Motor neuron (in vitro differentiated cells): ENCODE measurements around the gene TMEM63C. TPM values are rescaled to one million over a fixed set of nuclear protein-coding genes. Genes with fewer than 3 reads are reported as not detected.
A peak's percentile ranks its signal among the peaks of the same experiment; 100 is the strongest.

Experiments used
- ATAC-seq, 8 experiments: fragments of 200-7000 bp; cut with Tn5 transposase; replicated peaks in 6 of 8; 2 replicates each; pipeline ENCODE4 v1.8.0; 2021; ENCODE audit warnings: mild to moderate bottlenecking in 8 of 8, moderate library complexity in 8 of 8
- H3K27ac ChIP-seq, 2 donors: fragments of 250-450 bp; sonication (Bioruptor Pico); 2 replicates each; pipeline ENCODE4 v1.9.0; 2021; ENCODE audit warnings: antibody characterized with exemption in 2 of 2, mild to moderate bottlenecking in 2 of 2, moderate library complexity in 1 of 2
- H3K4me1 ChIP-seq, 2 donors: fragments of 250-450 bp; sonication (Bioruptor Pico); replicated peaks in 1 of 2; 2 replicates each; pipeline ENCODE4 v1.6.1; 2021; ENCODE audit warnings: antibody characterized with exemption in 2 of 2, mild to moderate bottlenecking in 2 of 2, moderate library complexity in 1 of 2
- H3K4me3 ChIP-seq, 5 donors: fragments of 250-450 bp; sonication (Bioruptor Pico); 2 replicates each; pipeline ENCODE4 v1.9.0; 2021; ENCODE audit warnings: antibody characterized with exemption in 5 of 5, mild to moderate bottlenecking in 5 of 5, moderate library complexity in 4 of 5
- WGBS, 10 experiments: fragments of 450-650 bp; shearing (Covaris generic); methylation state at CpG; one replicate each; pipeline ENCODE4 v1.0.0; 2022; 5-methylcytosine and 5-hydroxymethylcytosine counted together
- in situ Hi-C, 9 experiments: fragments of 400-800 bp; cut with MboI; loops; one replicate each; pipeline ENCODE4 v1.15.0; 2021; ENCODE audit warnings: low sequenced_read_pairs in 9 of 9, low pct_unique_long_range_greater_than_20kb in 2 of 9; ENCODE audit not compliant: unreplicated experiment in 9 of 9
- total RNA-seq, 8 experiments: library from RNA; unstranded; fragments of 300-600 nt; gene quantifications; 2 replicates each; pipeline versions ENCODE4 v1.2.3 to v1.2.4, GENCODE V29; 2022

TMEM63C gene
- total RNA-seq, 8 experiments from 2014 or later = 0.10 to 18.8 (median 6.9) TPM

GRCh38 chr14:77239412-77239811, 57.8 kb downstream of the TMEM63C start:
- Histone ChIP-seq H3K4me1 (no peaks in the 10 kb centered on the region), H3K27ac (no peak overlapping the region), H3K4me3 (no peak overlapping the region)
- no peak for ATAC-seq
- in situ Hi-C loops = no loop called here
- whole genome bisulfite sequencing, 10 experiments = no CpG with 5 or more reads among the region's 16 CpGs

- Histone ChIP-seq H3K27ac (no peak overlapping the region), H3K4me3 (no peak overlapping the region), H3K4me1 (no peaks in the 10 kb centered on the region)
- no peak for ATAC-seq
- in situ Hi-C loops = no loop called here
- WGBS, 10 experiments = 29 to 100% (median 85%) methylated on average over 1 to 10 of the region's 15 CpGs; no CpG with 5 or more reads in 5 of the 10 experiments
Measured at GRCh38 chr14:77240336-77240915, 58.8 kb downstream of the TMEM63C start.

- Histone ChIP-seq H3K4me3 (no peak overlapping the region), H3K27ac (no peak overlapping the region), H3K4me1 (no peaks in the 10 kb centered on the region)
- in situ Hi-C loops = no loop called here
- ATAC-seq = no peak
- 20 to 64% (median 57%) methylated on average over 1 to 2 of the region's 2 CpGs; no CpG with 5 or more reads in 7 of the 10 experiments for WGBS, 10 experiments
Measured at GRCh38 chr14:77241955-77242354, 60.4 kb downstream of the TMEM63C start.

- WGBS, 10 experiments = 0 to 87% (median 60%) methylated on average over 1 to 10 of the region's 12 CpGs; no CpG with 5 or more reads in 3 of the 10 experiments
- H3K4me1 ChIP-seq = no peaks in the 10 kb centered on the region
- no peak for ATAC-seq
- no peak overlapping the region for H3K4me3 ChIP-seq
- H3K27ac ChIP-seq = no peak overlapping the region
- in situ Hi-C loops = no loop called here
Measured at GRCh38 chr14:77242752-77243151, 61.2 kb downstream of the TMEM63C start.

GRCh38 chr14:77243853-77244252, 62.3 kb downstream of the TMEM63C start:
- no peak overlapping the region for H3K4me3 ChIP-seq
- no peak overlapping the region for H3K27ac ChIP-seq
- no peaks in the 10 kb centered on the region for H3K4me1 ChIP-seq
- ATAC-seq = no peak
- 0 to 100% (median 35%) methylated on average over 1 to 2 of the region's 4 CpGs; no CpG with 5 or more reads in 6 of the 10 experiments for WGBS, 10 experiments
- in situ Hi-C loops = no loop called here

GRCh38 chr14:77245820-77246219, 64.2 kb downstream of the TMEM63C start:
- in situ Hi-C loops = no loop called here

GRCh38 chr14:77246784-77247183, 65.2 kb downstream of the TMEM63C start:
- no peak for ATAC-seq
- H3K4me1 ChIP-seq = no peaks in the 10 kb centered on the region
- no peak overlapping the region for H3K27ac ChIP-seq
- no peak overlapping the region for H3K4me3 ChIP-seq
- in situ Hi-C loops = no loop called here
- 60 to 100% (median 100%) methylated on average over 1 of the region's 1 CpG; no CpG with 5 or more reads in 3 of the 10 experiments for WGBS, 10 experiments

More at GRCh38 chr14:77245820-77246219, 64.2 kb downstream of the TMEM63C start:
- no peak for ATAC-seq
- no peak overlapping the region for H3K4me3 ChIP-seq
- no peaks in the 10 kb centered on the region for H3K4me1 ChIP-seq
- no peak overlapping the region for H3K27ac ChIP-seq
- whole genome bisulfite sequencing, 10 experiments = 0 to 100% (median 80%) methylated on average over 1 to 4 of the region's 4 CpGs

- Histone ChIP-seq H3K4me3 (no peak overlapping the region), H3K27ac (no peak overlapping the region), H3K4me1 (no peaks in the 10 kb centered on the region)
- no peak for ATAC-seq
- WGBS, 10 experiments = 80 to 100% (median 100%) methylated on average over 1 to 2 of the region's 7 CpGs; no CpG with 5 or more reads in 7 of the 10 experiments
- in situ Hi-C loops = no loop called here
Measured at GRCh38 chr14:77248666-77249065, 67.1 kb downstream of the TMEM63C start.

GRCh38 chr14:77249286-77249685, 67.7 kb downstream of the TMEM63C start:
- Histone ChIP-seq H3K4me3 (no peak overlapping the region), H3K27ac (no peak overlapping the region), H3K4me1 (no peaks in the 10 kb centered on the region)
- in situ Hi-C loops = no loop called here
- 43 to 100% (median 92%) methylated on average over 1 to 7 of the region's 7 CpGs; no CpG with 5 or more reads in 3 of the 10 experiments for WGBS, 10 experiments
- ATAC-seq = no peak

- no peak for ATAC-seq
- Histone ChIP-seq H3K4me3 (no peak overlapping the region), H3K4me1 (no peaks in the 10 kb centered on the region), H3K27ac (no peak overlapping the region)
- in situ Hi-C loops = no loop called here
- WGBS, 10 experiments = 26 to 97% (median 73%) methylated on average over 2 to 6 of the region's 6 CpGs
Measured at GRCh38 chr14:77250927-77251326, 69.3 kb downstream of the TMEM63C start.

GRCh38 chr14:77251870-77252269, 70.3 kb downstream of the TMEM63C start:
- no peak for ATAC-seq
- no peak overlapping the region for H3K4me3 ChIP-seq
- no peaks in the 10 kb centered on the region for H3K4me1 ChIP-seq
- WGBS, 10 experiments = 76 to 100% (median 83%) methylated on average over 1 to 10 of the region's 11 CpGs; no CpG with 5 or more reads in 6 of the 10 experiments
- in situ Hi-C loops = no loop called here
- H3K27ac ChIP-seq = no peak overlapping the region

- no peak for ATAC-seq
- H3K27ac ChIP-seq = no peak overlapping the region
- H3K4me1 ChIP-seq = no peaks in the 10 kb centered on the region
- in situ Hi-C loops = no loop called here
- no peak overlapping the region for H3K4me3 ChIP-seq
- WGBS, 10 experiments = 0 to 100% (median 70%) methylated on average over 1 to 10 of the region's 20 CpGs; no CpG with 5 or more reads in 1 of the 10 experiments
Measured at GRCh38 chr14:77253333-77254190, 72.0 kb downstream of the TMEM63C start.

GRCh38 chr14:77256694-77257093, 75.1 kb downstream of the TMEM63C start:
- Histone ChIP-seq H3K4me1 (no peaks in the 10 kb centered on the region), H3K27ac (no peak overlapping the region), H3K4me3 (no peak overlapping the region)
- 7 to 100% (median 80%) methylated on average over 1 to 2 of the region's 8 CpGs; no CpG with 5 or more reads in 7 of the 10 experiments for WGBS, 10 experiments
- in situ Hi-C loops = no loop called here
- ATAC-seq = peak in 2 of 8 experiments; percentile 6 to 10
